Breast epithelium (tissue), 4 donors: Measurements from ENCODE around the gene NCOA1. TPM values are rescaled to one million over a fixed set of nuclear protein-coding genes. Genes with fewer than 3 reads are reported as not detected.

Experiments
- DNase-seq, 2 donors: peaks; one replicate each; pipeline ENCODE4 v3.0.0-alpha.2; 2019; ENCODE audit warnings: low spot score in 2 of 2
- H3K27ac ChIP-seq, 2 donors: fragments of 200-600 bp; sonication (generic) in 1 of 2; one replicate each; pipeline ENCODE4 v1.5.1; 2016 to 2019; ENCODE audit warnings: mild to moderate bottlenecking in 1 of 2
- H3K27me3 ChIP-seq, 2 donors: fragments of 200-600 bp; sonication (generic) in 1 of 2; one replicate each; pipeline versions ENCODE4 v1.5.1 to v1.6.0; 2017 to 2019; ENCODE audit warnings: control low read depth in 1 of 2, mild to moderate bottlenecking in 1 of 2
- H3K36me3 ChIP-seq: fragments of 200-600 bp; one replicate; pipeline ENCODE4 v1.5.1; 2019
- H3K4me1 ChIP-seq, 2 donors: fragments of 200-600 bp; sonication (generic); one replicate each; pipeline ENCODE4 v1.5.1; 2016 to 2019; ENCODE audit warnings: control low read depth in 1 of 2
- H3K4me3 ChIP-seq, 3 donors: fragments of 200-600 bp; sonication (generic); 1 replicate in 2 of 3; 2 replicates in 1 of 3; pipeline ENCODE4 v1.5.1; 2016 to 2019; ENCODE audit warnings: mild to moderate bottlenecking in 3 of 3, moderate library complexity in 2 of 3
- H3K9me3 ChIP-seq, 2 donors: fragments of 200-600 bp; sonication (generic) in 1 of 2; one replicate each; pipeline ENCODE4 v1.5.1; 2016 to 2019; ENCODE audit warnings: control low read depth in 1 of 2
- POLR2A ChIP-seq: fragments of 450-650 bp; IDR thresholded peaks from one replicate; pipeline ENCODE4 v1.6.1; 2016; ENCODE audit warnings: antibody characterized with exemption, mild to moderate bottlenecking, moderate library complexity
- POLR2AphosphoS5 ChIP-seq, 3 donors: sonication (generic); formaldehyde crosslinking; IDR thresholded peaks; one replicate each; pipeline ENCODE4 v1.6.1; 2017; ENCODE audit warnings: antibody characterized with exemption in 3 of 3
- intact Hi-C: fragments of 100-400 bp; cut with DNase I; formaldehyde crosslinking; loops from one replicate; pipeline ENCODE4 v1.15.1; 2023; ENCODE audit warnings: low total_unique reads
- total RNA-seq, 3 donors: library from RNA; depleted of rRNA; stranded (reverse); fragments of >200 nt; gene quantifications; one replicate each; pipeline ENCODE4 v1.1.0, GENCODE V29; 2016
- TF ChIP-seq, protein P1 (sequence below), 3 donors: fragments of 450-650 bp; IDR thresholded peaks; one replicate each; pipeline ENCODE4 v1.5.1; 2016 to 2017; ENCODE audit warnings: antibody characterized with exemption in 3 of 3, mild to moderate bottlenecking in 3 of 3, moderate library complexity in 3 of 3

NCOA1 gene
- total RNA-seq, 3 donors from 2014 or later, result 66.4 to 83.4 (median 69.2) TPM

DNA sequence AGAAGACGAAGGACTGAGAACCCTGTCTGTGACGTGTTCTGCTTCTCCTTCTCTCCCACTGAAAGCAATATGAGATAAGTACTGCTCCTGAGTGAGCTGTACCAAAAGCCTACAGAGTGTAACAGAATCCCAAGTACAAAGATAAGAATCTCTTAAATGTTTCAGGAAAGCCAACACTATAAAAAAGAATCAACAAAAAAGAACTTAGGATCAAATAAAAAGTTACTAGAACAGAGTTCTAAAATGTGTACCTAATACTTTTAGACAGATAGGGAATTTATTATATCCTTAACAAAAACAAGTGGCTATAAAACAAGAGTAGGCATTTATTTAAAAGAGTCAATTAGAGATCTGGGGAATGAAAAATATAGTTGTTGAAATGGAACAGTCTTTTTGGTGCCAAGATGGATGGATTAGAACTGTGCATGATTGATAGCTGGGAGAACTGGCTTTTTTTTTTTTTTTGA is 49.0 kb downstream of the NCOA1 start:
- Histone ChIP-seq H3K4me3 (no peak overlapping the region), H3K27ac (no peak overlapping the region), H3K27me3 (no peaks in the 10 kb centered on the region), H3K4me1 (no peaks in the 10 kb centered on the region), H3K36me3 (no peaks in the 10 kb centered on the region), H3K9me3 (no peaks in the 10 kb centered on the region)
- no peak for TF ChIP-seq POLR2A
- TF ChIP-seq POLR2AphosphoS5 (IDR thresholded peaks at IDR 0.05), result no peak
- TF ChIP-seq, protein P1, sequence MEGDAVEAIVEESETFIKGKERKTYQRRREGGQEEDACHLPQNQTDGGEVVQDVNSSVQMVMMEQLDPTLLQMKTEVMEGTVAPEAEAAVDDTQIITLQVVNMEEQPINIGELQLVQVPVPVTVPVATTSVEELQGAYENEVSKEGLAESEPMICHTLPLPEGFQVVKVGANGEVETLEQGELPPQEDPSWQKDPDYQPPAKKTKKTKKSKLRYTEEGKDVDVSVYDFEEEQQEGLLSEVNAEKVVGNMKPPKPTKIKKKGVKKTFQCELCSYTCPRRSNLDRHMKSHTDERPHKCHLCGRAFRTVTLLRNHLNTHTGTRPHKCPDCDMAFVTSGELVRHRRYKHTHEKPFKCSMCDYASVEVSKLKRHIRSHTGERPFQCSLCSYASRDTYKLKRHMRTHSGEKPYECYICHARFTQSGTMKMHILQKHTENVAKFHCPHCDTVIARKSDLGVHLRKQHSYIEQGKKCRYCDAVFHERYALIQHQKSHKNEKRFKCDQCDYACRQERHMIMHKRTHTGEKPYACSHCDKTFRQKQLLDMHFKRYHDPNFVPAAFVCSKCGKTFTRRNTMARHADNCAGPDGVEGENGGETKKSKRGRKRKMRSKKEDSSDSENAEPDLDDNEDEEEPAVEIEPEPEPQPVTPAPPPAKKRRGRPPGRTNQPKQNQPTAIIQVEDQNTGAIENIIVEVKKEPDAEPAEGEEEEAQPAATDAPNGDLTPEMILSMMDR (IDR thresholded peaks at IDR 0.05), result no peak
- DNase-seq, result no peak
- intact Hi-C loops, result no loop called here

DNA sequence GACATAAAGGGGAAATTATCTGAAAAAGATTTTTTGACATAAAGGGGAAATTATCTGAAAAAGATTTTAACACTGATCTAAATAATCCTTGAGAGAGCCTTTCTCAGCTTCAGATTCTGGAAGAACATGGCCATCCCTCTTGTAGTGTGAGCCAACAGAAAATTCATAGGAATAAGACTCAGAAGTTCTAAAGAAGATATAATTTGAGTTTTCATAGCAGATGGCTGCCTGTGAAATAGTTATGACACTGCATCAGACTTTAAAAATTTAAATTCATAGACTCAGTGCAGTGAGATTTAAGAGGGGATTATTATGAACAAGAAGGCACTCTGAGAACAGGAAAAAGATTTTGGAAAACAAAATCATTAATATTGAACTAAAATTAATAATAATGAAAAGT is 50.6 kb downstream of the NCOA1 start:
- intact Hi-C loops, result no loop called here
- Histone ChIP-seq H3K4me1 (no peaks in the 10 kb centered on the region), H3K27me3 (no peaks in the 10 kb centered on the region), H3K9me3 (no peaks in the 10 kb centered on the region), H3K27ac (no peak overlapping the region), H3K36me3 (no peaks in the 10 kb centered on the region), H3K4me3 (no peak overlapping the region)
- no peak for TF ChIP-seq POLR2A
- TF ChIP-seq POLR2AphosphoS5 (IDR thresholded peaks at IDR 0.05), result no peak
- TF ChIP-seq, protein P1 (IDR thresholded peaks at IDR 0.05), result no peak
- no peak for DNase-seq

DNA sequence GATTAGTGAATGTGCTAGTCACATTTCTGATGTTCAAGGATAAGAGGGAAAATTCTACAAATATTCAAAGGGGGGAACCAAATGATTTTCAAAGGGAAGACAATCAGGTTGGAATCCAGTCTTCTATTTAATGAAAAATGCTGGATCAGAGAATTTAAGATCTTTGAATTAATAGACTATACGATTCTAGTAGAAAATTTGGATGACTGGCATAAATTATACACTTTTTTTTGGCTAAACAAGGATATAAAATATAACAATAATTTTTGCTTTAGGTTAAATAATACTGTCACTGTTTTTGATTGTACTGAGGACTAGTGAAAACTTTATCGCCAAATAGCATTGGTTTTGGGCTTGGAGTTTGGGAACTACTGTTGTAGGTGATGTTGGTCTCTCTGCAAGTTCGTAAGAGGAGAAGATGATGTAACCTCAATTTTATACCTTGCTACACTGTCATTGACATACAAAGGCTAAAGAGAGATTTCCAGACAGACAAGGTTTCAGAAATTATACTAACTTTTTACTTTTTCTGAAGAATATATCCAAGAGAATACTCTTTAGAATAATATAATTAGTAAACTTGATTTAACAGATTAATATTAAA is 51.3 kb downstream of the NCOA1 start:
- Histone ChIP-seq H3K4me3 (no peak overlapping the region), H3K9me3 (no peaks in the 10 kb centered on the region), H3K4me1 (no peaks in the 10 kb centered on the region), H3K27me3 (no peaks in the 10 kb centered on the region), H3K27ac (no peak overlapping the region), H3K36me3 (no peaks in the 10 kb centered on the region)
- TF ChIP-seq POLR2AphosphoS5 (IDR thresholded peaks at IDR 0.05), result no peak
- no peak for TF ChIP-seq POLR2A
- TF ChIP-seq, protein P1 (IDR thresholded peaks at IDR 0.05), result no peak
- intact Hi-C loops, result no loop called here
- DNase-seq, result no peak

DNA sequence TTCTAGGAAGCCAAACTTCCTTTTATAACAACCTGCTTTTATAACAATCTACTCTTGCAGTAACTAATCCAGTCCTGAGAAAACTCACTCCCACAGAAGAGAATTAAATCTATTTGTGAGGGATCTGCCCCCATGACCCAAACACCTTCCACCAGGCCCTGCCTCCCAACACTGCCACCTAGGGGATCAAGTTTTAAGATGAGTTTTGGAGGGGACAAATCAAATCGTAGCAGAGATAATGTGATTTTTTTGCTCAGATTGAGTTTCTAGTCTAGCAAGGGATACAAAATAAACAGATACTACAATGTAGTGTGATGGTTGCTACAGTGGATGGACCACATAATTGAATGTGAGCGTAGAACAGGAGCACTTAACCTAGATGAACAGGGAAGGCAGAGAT is 52.2 kb downstream of the NCOA1 start:
- TF ChIP-seq, protein P1 (IDR thresholded peaks at IDR 0.05), result no peak
- no peak for TF ChIP-seq POLR2A
- no peak for TF ChIP-seq POLR2AphosphoS5 (IDR thresholded peaks at IDR 0.05)
- intact Hi-C loops, result no loop called here
- Histone ChIP-seq H3K27me3 (no peaks in the 10 kb centered on the region), H3K9me3 (no peaks in the 10 kb centered on the region), H3K36me3 (no peaks in the 10 kb centered on the region), H3K4me3 (no peak overlapping the region), H3K4me1 (no peaks in the 10 kb centered on the region), H3K27ac (no peak overlapping the region)
- DNase-seq, result no peak

DNA sequence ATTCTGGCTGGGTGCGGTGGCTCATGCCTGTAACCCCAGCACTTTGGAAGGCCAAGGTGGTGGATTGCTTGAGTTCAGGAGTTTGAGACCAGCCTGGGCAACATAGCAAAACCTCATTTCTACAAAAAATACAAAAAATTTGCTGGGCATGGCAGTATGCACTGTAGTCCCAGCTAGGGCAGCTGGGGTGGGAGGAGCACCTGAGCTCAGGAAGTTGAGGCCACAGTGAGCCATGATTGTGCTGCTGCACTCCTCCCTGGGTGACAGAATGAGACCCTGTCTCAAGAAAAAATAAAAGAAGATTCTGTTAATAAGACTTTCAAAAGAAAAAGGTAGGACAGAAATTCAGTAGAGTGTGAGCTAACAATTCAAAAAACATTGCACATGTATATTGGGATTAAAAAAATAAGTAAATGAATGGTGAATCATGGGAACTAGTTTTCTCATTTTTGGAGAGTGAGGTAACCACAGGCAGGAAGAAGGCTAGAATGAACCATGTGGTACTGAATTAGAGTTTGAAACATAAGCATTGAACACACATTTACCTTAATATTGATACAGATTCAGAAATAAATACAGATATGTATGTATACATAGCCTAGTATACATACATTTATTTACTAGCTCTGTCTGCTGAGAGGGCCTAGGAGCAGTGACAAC is 53.5 kb downstream of the NCOA1 start:
- TF ChIP-seq, protein P1 (IDR thresholded peaks at IDR 0.05), result no peak
- no peak for TF ChIP-seq POLR2A
- Histone ChIP-seq H3K27me3 (no peaks in the 10 kb centered on the region), H3K4me1 (no peaks in the 10 kb centered on the region), H3K4me3 (no peak overlapping the region), H3K27ac (no peak overlapping the region), H3K9me3 (no peaks in the 10 kb centered on the region), H3K36me3 (no peaks in the 10 kb centered on the region)
- intact Hi-C loops, result no loop called here
- no peak for DNase-seq
